HG02885 (cell line): ENCODE results near the gene FDX2.

Experiments used
- ATAC-seq: cut with Tn5 transposase; IDR thresholded peaks from one replicate; pipeline ENCODE4 v1.9.1; 2021; ENCODE audit warnings: mild to moderate bottlenecking; ENCODE audit not compliant: unreplicated experiment, poor library complexity

The FDX2 gene

GRCh38 chr19:10333758-10334587 lies 18.2 kb upstream of the FDX2 start:
- peak; percentile 13 for ATAC-seq

DNA sequence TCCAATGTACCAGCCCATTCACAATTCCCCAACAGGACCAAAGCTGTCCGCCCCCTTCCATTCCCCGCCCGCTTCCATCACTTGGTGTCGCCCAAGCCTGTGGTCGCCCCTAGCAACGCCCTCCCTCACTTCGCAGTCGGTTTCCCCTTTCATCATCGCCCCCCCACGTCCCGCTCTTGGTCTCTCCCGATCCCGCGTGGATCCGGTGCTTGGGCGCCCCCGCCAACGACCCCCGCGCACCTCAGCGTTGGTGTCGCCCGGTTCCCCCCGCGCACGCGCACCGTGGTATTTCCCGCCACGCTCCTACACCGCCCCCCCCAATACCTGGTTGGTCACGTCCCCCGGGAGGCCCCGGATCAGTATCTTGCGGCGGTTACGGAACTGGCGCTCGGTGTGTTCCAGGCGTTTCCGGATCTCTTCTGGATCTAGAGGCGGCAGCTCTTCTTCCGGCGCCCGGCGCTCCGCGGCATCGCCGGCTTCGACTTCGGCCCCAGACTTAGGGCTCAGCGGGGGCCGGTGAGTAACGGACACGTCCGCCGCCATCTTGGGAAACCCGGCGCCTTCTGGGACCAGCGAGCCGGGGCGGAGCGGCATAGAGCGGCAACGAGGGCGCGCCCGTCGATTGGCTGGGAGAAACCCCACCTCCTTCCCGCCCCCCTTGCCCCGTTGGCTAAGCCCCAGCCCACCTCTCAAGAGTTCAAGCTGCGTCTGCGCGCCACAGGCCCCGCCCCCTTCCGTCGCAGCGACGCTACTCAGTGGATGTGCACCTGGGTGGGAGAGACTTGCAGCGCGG lies 17.3 kb upstream of the FDX2 start, which contains the start of gene RAVER1:
RAVER1 (minus strand) TSS at position 565 of the 793 bp plus-strand sequence; CDS start at position 543, 22 bp downstream.
- peak; percentile 88 for ATAC-seq

DNA sequence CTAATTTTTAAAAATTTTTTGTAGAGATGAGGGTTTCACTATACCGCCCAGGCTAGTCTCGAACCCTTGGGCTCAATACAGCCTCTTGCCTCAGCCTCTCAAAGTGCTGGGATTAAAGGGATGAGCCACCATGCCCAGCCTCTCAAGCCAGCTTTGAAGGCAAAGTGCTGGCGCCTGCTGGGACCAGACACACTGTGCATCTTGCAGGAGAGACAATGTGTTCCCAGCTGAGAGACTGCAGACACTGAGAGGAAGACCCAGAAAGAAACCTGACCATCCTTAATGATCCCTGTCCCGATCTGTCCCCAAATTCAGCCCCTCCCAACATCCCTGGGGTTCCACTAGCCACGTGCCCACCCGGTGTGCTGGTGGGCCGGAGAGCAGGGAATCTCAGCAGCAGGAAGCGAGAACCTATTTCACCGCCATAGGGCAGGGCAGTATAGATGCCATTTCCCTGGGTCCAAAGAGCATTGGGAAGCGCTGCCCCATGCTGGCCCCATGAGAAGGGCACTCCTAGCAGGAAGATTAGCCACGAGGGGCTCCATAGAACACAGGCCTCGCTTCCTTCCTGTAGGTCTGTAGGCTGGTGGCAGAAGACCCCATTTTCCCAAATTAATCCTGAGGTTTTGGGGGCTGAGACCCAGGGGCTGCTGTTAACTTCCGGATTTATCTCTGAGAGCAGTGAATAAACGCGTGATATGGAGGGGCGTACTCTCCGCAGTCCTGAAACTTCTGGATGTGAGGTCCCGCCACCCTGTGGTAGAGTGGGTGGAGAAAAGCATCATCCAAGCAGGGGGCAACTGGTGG lies 16.5 kb upstream of the FDX2 start:
- ATAC-seq: no peak

GRCh38 chr19:10329555-10329954 lies 13.7 kb upstream of the FDX2 start:
- no peak for ATAC-seq

DNA sequence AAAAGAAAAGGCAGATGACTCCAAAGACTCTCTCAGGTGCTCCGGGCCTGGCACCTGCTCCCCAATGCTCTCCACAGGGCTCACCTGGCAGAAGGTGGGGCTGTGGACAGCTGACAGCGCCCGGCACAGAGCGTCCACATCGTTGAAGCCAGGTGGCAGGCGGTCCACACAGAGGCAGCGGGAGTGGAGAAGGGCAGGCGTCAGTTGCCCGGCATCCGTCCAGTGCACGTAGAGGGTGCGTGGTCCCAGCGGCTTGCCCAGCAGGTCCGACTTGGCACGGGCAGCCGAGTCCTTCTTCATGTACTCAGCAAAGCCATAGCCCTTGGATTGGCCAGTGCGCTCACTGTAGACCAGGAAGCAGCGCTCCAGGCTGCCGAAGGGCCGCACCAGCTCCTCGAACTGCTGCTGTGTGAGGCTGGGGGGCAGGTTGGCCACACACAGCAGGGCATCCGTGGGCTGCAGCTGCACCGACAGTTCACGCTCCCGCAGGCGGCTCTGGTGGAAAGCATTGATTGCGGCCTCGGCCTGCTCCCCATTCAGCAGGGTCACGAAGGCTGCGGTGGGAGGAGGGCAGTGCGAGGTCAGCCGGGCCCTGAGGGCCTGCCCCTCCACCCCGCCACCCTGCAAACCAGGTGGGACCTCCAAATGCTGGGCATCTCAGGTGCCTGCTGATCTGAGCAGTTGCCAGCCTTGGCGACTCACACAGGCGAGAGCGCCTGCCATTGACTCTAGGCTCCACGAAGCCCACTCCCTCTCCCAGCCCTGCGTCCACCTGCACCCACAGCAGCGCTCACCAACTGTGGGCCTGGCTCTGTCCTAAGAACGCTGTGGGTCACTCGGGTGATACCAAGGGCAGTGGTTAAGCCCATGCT lies 13.0 kb upstream of the FDX2 start:
- no peak for ATAC-seq

- ATAC-seq: no peak
Observed at GRCh38 chr19:10327793-10328192, 12.0 kb upstream of the FDX2 start.

DNA sequence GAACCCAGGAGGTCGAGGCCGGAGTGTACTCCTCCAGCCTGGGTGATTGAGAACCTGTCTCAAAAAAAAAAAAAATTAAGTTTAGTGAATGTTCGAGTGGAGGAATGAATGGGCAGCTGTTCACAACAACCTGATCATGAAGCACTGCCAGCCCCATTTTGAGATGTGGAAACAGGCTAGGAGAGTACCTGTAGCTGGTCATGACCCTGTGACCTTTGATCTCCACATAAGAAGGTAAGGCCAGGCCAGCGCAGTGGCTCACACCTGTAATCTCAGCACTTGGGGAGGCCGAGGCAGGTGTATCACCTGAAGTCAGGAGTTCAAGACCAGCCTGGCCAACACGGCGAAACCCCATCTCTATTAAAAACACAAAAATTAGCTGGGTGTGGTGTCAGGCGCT lies 9.9 kb upstream of the FDX2 start:
- no peak for ATAC-seq

DNA sequence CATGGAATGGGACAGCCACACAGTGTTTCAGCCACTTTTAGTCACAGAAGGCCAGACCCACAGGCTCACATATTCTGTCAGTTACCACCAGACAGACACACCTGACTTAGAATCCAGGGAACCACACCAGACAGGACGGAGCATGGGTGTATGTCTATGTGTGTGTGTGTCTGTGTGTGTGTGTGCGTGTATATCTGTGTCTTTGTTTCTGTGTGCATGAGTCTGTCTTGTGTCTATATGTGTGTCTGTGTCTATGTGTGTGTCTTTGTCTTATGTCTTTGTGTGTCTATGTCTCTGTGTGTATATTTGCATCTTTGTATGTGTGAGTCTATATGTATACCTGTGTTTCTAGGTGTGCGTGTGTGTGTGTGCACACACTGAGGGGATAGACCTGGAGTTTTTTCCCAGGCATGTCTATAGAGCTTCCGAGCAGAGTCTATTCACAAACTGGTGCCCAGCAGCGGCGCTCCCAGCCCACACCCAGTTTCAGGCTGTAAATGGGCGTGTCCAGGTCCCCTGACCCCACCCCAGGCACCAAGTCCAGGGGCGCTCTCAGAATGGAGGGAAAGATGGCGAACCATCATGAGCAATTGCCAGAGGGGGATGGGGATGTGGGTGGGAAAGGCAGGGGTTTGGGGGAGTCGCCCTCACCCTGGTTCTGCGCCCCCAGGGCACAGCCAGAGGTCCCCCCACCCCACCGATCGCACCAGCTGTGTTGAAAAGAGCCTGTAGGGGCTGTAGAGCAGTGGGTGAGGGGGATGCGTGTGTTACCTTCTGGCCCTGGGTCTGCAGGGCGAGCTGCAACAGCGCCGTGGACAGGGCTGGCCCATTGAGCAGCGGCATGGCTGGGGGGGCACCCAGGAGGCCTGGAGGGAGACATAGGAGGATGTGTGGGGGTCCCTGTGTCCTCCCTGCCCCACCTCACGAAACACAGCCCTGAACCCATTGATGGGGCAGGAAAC lies 6.3 kb upstream of the FDX2 start:
- no peak for ATAC-seq

- ATAC-seq: no peak
Observed at GRCh38 chr19:10321417-10321797, 5.6 kb upstream of the FDX2 start.

DNA sequence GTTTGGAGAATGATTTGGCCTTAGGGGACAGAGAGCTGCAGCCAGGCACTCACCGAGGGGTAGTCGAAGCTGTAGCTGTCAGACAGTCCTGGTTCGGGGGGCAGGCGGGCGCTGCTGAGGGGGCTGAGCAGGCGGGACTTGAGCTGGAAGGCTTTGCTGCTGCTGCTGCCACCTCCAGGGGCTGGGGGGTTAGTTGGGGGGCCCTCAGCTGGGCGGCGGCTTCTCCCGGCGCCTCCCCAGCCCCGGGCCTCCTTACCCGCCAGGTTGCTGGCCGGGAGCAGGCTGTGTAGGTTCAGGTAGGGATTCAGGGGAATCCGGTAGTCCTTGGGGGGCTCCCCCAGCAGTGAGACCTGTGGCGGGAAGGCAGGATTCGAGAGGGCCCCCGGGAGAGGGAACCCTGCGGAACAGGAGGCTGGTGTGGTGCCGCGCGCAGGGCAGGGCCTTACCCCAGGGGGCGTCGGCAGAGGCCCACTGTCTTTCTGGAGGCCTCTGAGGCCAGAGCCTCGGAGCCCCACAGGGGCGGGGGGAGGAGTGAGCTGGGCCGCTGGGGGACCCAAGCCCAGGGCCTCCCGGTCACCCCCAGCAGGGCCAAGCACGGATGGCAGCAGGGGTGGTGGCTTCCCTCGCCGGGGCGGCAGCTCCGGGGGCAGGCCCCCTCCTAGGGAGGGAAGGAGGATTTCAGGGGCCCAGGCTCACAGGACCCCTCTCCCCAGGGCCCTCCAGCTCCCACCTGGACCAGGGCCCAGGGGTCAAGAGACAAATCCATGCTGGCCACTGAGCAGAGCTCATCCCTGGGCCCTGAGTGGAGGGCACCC lies 5.0 kb upstream of the FDX2 start:
- ATAC-seq: no peak

- ATAC-seq: no peak
Observed at GRCh38 chr19:10318807-10319682, 3.2 kb upstream of the FDX2 start.

- ATAC-seq: no peak
Observed at GRCh38 chr19:10317857-10318462, 2.1 kb upstream of the FDX2 start.

DNA sequence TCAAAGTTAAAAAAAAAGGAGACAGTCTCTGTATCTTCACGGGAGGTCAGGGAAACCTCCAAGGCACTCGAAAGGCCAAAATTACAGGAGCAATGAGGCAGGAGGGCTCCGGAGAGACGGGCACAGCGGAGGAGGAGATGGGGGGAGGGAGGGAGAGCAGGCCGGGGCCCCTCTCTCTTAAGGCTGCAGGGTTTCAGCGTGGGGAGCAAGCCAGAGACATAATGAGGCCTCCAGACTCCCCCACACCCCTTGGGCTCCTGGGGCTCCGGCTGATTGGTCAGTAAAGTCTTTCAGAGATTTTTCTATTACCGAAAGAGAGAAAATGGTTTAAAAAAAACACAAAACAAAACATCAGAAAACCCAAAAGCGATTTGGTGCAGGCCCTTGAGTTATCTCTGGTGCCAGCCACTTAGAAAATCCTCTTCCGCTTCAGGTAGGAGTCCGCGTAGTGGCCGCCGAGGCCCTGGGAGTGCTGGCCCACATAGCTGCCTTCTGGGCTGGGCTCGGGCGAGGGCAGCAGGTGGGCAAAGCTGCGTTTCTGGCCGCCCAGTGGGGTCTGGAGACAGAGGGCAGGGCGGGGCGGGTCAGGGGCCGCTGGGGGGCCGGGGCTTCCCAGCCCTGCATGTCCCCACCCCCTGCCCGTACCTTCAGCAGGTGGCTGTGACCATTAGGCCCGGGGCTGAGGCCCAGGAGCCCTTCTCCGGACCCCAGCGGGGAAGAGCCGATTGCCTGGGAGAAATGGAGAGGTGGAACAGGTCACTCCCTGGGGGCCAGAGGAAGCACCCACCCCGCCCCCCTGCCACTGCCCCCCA lies 1.4 kb upstream of the FDX2 start:
- ATAC-seq: no peak

DNA sequence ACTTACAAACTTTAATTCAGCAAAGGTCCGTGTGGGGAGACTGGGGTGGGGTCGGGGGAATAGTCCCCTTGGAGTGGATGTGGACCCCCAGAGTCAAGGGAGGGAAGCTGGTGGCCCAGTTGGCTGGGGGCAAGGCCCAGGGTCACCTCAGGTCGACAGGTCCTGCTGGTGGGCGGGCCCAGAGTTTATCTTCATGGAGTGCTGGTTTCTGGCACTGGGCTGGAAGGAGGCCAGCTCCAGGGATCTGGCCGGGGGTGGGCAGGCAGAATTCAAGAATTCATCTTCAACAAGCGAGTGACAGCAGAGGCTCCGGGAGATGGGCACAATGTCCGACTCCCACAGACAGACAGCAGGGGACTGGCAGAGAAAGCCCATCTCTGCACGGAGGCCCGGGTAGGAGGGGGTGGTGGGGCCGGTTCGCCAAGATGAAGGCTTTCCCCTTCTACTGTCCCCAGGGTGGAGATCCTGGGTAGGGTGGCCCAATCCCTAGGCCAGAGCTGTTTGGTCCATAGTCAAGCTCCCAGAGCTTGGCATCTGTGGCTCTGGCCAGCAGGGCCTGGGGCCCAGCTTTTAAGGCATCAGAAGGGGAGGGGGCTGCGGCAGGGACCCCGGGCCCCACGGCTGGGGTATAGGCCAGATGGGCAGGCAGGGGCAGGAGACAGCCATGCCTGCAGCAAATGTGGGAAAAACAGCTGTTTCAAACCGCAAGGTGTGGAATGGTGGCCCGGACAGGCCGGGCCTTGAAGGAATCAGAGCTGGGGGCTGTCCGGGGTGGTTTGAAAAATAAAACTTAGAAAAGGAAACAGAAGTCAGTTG lies 622 bp upstream of the FDX2 start:
- ATAC-seq: no peak

GRCh38 chr19:10309423-10309822 lies 6.4 kb downstream of the FDX2 start, which contains the start of gene ZGLP1:
TSS of gene ZGLP1 (minus strand) at chr19:10309815.
- no peak for ATAC-seq
